ENCODE measurements around the gene LRRC37A.
"Not testable (repeated sequence)": the region's sequence is repeated elsewhere in the genome, so short reads cannot be mapped to it uniquely, and the experiment has no call there.

LRRC37A gene

DNA sequence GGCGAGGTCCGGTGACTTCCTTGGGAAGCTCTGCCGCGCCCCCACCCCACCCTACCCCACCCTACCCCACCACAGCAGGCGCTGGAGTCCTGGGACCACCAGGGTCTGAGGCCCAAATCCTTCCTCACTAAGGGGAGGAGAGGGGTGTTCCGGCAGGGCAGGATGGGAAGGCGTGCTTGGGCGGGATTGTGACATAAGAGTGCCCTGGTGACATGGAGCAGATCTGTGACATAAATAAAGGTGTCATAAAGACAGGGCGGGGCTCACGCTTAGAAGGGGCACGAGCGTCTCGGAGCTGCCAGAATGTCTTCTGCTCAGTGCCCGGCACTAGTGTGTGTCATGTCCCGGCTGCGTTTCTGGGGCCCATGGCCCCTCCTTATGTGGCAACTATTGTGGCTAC lies at the start of gene LRRC37A:
LRRC37A (plus strand) TSS at position 301 of the 400 bp plus-strand sequence; CDS start at position 304, 3 bp downstream.
- DNase-seq (ENCODE audit: extremely low spot score, insufficient read length, low read depth); FAIRE-seq: not testable (repeated sequence)

DNA sequence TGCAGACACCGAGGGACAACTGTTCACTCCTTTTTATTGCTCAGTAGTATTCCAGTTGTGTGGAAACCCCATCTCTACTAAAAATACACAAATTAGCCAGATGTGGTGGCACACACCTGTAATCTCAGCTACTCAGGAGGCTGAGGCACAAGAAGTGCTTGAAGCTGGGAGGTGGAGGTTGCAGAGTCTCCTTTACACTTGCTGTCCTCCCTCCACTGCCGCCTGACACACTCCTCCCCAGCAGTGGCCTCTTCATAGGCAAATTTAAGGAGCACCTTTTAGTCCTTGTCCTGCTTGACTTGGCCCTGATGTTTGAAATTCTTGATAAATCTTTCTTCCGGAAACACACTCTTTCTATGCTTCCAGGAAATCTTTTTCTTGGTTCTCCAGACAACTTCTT lies 45.8 kb upstream of the LRRC37A start:
- DNase-seq (ENCODE audit: extremely low spot score, insufficient read length, low read depth); FAIRE-seq: not testable (repeated sequence)

DNA sequence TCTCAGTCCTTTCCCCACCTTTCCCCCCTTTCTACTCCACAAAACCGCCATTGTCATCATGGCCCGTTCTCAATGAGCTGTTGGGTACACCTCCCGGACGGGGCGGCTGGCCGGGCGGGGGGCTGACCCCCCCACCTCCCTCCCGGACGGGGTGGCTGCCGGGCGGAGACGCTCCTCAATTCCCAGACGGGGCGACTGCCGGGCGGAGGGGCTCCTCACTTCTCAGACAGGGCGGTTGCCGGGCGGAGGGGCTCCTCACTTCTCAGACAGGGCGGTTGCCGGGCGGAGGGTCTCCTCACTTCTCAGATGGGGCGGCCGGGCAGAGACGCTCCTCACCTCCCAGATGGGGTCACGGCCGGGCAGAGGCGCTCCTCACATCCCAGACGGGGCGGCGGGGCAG lies 42.1 kb upstream of the LRRC37A start:
- DNase-seq (ENCODE audit: extremely low spot score, insufficient read length, low read depth) = not testable (repeated sequence)

DNA sequence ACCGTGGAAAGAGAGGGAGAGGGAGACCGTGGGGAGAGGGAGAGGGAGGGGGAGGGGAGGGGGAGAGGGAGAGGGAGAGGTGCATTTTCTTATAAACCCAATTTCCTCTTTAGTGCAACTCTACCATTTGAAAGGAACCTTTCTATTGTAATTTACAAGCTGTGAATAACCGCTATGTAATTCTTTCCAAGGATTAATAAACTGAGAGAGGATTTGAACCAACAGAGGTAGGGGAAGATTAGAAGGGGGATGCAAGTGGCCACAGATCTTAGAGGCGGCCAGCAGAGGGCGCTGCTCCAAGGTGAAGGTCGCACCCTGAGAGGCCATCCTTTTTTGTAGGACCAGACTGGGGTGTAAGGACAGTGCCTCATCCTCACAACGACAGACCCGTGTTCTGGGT lies 41.2 kb upstream of the LRRC37A start:
- FAIRE-seq = peak; percentile 89

More for the DNA sequence above, 42.1 kb upstream of the LRRC37A start:
- FAIRE-seq = not testable (repeated sequence)

DNA sequence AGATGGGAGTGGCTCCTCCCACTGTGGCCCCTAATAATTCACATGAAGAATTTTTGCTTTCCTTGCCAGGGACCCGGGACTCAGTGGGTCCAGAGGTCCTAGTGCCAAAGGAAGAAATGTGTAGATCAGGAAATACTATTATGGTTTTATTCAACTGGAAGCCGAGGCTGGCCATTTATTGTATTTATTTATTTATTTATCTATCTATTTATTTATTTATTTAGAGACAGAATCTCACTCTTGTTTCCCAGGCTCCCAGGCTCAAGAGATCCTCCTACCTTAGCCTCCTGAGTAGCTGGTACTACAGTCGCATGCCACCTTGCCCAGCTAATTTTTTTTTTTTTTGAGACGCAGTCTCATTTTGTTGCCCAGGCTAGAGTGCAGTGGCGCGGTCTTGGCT lies 40.7 kb upstream of the LRRC37A start:
- not testable (repeated sequence) for DNase-seq (ENCODE audit: extremely low spot score, insufficient read length, low read depth); FAIRE-seq

More for the DNA sequence above, 41.2 kb upstream of the LRRC37A start:
- DNase-seq (ENCODE audit: extremely low spot score, insufficient read length, low read depth) = not testable (repeated sequence)

DNA sequence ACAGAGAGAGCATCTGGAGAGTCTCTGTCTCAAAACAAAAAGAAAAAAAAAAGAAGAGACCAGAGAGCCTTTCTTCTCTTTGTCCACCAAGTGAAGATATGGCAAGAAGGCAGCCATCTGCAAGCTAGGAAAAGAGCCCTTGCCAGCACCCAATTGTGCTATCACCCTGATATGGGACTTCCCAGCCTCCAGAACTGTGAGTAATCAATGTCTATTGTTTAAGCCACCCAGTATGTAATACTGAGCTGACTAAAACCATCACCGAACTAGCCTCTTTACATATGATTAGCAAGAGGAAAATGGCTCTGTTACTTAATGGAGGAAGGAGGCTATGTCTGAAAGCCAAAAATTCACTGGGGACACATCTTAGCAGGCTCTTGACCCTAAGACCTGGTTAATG lies 38.6 kb upstream of the LRRC37A start:
- not testable (repeated sequence) for FAIRE-seq; DNase-seq (ENCODE audit: extremely low spot score, insufficient read length, low read depth)

DNA sequence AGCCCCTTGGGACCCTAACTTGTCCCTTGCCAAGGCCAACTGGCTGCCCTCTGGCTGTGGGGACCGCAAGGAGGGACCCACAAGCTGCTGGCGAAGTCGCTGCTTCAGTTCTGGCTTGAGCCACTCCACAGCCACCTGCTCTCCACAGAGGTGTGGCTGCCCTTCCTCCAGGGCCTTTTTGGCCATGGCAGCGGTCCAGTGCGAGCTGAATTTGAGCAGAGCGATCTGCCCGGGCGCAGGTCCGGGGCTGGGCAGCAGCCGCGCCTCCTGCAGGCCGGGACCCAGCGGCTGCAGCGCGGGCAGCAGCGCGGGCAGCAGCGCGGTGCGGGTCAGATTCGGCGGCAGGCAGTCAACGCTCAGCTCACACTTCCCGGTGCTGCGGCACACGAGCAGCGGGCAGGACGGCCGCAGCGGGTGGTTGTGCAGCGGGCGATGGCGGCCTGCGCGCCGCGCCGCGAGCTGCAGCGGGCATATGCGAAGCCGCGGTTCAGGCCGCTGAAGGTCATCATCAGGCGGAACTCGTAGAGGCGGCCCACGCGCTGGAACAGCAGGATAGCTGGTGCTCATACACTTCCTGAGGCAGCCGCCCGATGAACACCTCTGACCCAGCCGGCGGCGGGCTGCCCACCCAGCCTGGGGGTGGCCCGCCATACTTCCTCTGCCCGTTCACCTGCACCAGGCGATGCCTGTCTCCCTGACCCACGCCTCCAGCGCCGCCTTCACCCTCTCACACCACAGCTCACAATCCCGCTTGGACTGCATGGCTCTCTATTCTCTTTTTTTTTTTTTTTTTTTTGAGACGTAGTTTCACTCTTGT lies 34.9 kb upstream of the LRRC37A start:
- not testable (repeated sequence) for DNase-seq (ENCODE audit: extremely low spot score, insufficient read length, low read depth)
- peak; percentile 39 for FAIRE-seq

DNA sequence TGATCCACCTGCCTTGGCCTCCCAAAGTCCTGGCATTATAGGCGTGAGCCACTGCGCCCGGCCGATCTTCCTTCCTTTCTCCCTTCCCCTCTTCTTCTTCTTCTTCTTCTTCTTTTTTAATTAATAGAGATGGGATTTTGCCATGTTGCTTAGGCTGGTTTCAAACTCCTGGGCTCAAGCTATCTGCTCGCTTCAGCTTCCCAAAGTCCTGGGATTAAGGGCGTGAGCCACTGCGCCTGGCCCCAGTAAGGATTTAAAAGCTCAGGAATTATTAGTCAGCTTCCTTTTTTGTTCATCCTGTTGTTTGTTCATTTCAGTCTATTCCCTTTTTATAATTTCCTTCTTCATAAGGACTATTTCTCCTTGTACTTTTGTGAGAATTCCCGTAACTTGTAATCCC lies 32.7 kb upstream of the LRRC37A start:
- DNase-seq (ENCODE audit: extremely low spot score, insufficient read length, low read depth) (no peak), FAIRE-seq (no peak)

DNA sequence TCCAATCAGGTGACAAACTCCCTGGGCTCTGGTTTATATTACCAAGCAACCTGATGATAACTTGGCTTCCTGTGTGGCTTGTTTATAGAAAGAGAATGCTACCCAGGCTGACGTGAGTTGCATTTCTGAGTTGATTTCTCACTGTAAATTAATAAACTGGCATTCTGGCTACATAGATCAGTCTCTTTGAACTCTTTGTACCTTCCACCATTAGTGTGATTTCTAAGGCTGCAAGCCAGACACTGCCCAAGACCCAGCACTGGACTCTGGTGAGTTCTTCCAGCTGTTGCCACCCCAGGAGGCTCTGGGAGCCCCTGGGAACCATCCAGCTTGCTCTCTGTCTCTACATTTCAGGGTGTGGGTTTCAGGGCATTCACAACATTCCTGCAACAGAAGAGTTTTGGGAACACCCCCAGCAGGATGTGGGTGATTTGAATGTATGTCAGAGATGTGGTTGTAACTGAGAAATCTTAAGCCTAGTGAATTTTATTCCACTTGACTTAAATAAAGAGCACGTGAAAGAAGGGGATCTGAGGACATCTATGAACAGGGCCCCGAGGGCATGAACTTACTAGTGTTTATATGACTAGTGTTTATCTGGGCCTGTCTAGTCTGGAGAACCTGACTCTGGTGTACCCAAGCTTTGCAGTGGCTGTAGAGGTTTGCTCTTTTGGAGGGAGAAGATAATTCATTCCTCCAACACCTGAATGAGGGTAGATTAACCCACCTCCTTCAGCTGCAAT lies 30.3 kb upstream of the LRRC37A start:
- no peak for DNase-seq (ENCODE audit: extremely low spot score, insufficient read length, low read depth)
- FAIRE-seq = no peak

DNA sequence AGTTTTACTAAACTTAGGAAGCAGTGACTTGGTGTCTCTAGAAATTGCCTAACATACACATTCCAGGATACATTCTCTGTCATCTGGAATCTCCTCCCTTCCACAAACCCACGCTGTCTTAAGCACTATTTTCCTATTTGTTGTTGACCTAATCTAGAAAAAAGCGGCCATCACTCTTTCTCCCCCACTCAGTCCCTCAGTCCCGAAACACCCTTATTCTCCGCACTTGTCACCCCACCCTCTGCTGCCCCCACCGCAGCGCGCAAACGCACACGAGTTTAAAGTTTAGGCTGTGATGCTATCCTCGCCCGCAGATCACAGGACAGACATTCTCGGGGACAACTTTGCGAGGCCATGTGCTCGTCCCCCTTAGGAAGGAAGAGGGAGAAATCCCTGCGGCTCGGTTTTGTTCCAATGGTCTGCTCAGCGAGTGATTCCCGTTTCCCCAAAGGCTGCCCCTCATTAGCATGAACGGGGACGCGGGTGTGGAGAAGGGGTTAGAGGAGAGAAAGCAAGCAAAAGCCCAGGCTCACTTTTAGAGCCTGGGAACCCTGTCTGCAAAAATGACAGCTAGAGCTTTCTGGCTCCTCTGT lies 28.8 kb upstream of the LRRC37A start:
- FAIRE-seq; DNase-seq (ENCODE audit: extremely low spot score, insufficient read length, low read depth): not testable (repeated sequence)

DNA sequence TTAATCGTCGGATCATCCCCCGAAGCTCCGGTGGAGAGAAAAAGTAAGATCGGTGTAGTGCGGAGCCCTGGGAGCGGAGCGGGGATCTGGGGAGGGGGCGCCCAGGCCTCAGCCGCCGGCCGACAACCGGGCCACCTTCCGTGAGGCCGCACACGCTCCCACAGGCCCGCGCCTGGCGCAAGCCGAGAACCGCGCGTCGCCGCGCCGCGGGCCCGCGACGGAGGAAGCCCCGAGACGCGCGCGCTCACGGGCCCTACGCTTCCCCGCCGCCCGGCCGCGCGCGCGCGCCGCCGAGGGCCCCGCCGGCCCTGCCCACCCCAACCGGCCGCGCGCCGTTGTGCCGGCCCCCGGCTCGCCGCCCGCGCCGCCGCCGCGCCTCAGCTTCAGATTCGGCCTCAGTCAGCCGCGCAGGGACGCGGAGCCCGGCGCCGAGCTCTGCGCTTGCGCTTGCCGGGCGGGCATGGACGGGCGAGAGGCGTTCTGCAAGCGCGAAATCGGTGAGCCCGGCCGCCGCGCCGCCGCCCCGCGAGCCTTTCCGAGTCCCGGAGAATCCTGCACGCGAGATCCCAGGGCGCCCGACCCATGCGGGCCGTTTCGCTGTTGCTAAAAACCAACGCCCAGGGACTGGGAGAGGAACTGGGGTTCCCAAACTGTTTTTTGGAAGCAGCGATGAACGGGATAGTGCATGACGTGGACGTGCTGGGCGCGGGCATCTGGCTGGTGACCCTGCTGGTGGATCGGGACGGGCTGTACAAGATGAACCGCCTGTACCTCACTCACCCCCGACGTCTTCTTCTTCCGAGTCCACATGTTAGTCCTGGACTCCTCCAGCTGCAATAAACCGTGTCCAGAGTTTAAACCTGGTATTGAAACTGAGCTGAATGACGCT lies 28.0 kb upstream of the LRRC37A start:
- DNase-seq (ENCODE audit: extremely low spot score, insufficient read length, low read depth) (peak; percentile 73), FAIRE-seq (no peak)

DNA sequence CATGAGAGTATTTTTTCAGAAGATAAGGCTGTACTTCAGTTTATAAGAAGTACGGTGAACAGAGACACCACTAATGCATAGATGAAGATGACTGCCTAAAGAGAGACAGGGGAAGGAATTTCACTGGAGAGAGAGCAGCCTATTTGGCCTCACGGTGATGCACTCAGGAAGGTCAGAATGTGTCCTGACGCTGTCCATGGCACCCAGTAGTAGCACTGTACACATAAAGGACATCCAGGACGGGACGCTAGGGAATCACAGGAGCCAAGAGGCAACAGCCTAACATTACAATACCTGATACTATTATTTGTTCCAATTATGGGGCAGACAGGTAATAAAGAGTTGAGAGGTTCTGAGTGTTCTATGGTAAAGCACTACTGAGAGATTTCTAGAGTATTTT lies 24.9 kb upstream of the LRRC37A start:
- FAIRE-seq = no peak
- DNase-seq (ENCODE audit: extremely low spot score, insufficient read length, low read depth) = no peak

DNA sequence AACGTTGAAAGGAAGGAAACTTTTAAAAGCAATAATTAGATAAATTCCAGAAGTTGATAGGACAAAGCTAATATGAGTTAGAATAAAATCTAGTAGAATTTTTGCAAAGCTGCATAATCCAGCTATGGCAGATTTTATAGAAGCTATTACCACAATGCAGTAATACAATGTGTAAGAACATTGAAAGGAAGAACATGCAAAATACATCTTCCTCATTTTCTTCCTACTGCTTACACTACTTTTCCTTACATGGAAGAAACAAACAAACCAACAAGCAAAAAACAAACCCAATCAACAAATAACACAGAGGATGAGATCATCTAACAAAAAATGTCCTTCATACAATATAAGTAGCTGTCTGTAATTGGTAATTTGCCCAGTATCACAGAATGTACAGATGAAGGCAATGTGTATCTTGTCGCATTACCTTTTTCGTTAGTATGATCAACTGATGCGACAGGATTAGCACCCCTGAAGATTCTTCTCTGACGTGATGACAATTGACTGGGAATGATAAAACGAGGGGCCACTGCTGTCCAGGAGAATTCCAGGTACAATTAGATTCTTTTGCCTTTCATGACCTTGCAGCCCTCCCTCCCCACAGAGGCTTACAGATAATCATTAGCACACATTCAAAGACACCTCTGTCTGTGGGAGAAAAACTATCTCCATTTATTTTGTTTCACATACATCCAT lies 21.2 kb upstream of the LRRC37A start:
- no peak for FAIRE-seq
- no peak for DNase-seq (ENCODE audit: extremely low spot score, insufficient read length, low read depth)

DNA sequence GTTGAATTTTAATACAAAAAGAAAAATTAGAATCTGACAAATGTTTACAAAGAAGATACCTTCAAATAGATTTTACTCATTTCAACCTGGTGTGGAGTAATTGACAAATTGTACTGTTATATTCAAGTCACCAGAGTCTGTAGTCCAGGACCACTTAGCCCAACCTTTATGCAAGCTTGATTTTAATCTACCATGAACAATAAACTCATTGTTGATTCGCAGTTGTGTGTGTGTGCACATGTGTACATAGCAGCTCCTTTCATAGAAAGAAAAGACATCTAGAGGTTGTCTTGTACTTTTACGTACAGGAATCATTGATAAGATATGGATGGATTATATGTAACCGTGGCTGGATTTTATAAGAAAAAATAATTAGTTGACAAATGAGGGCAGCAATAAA lies 20.7 kb upstream of the LRRC37A start:
- FAIRE-seq (no peak), DNase-seq (ENCODE audit: extremely low spot score, insufficient read length, low read depth) (no peak)

DNA sequence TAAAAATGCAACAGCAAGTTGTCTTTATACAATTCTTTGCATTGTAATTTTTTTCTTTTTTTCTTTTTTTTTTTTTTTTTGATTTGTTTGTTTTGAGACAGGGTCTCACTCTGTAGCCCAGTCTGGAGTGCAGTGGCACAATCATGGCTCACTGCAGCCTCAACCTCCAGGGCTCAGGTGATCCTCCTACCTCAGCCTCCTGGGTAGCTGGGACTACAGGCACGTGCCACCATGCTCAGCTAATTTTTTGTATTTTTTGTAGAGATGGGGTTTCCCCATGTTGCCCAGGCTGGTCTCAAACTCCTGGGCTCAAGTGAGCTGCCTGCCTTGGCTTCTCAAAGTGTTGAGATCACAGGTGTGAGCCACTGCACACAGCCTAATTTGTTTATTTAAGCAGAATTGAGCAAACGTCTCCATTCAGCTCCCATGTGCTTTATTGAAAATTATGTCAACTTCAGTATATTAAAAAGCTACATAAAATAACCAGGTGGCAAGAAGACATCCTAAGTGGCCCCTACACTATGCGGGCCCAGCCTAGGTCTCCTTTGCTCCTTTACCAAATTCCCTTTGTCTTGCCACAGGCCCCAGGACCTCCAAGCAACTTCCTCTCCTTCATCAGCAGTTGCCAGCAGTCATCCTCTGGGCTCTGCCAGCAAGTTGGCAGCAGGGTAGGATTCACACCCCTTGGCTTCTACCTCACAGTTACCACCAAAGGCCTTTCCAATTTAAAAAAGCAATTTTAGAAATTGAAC lies 18.0 kb upstream of the LRRC37A start:
- DNase-seq (ENCODE audit: extremely low spot score, insufficient read length, low read depth); FAIRE-seq: not testable (repeated sequence)

DNA sequence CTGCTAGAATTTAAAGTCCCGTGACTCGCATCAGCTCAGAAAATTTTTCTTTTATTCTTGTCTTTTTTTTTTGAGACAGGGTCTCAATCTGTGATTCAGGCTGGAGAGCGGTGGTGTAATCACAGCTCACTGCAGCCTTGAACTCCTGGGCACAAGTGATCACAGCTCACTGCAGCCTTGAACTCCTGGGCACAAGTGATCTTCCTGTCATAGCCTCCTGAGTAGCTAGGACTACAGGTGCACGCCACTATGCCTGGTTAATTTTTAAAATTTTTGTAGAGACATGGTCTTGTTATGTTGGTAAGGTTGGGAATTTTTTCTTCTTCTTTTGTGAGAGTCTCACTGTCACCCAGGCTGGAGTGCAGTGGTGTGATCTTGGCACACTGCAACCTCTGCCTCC lies 13.6 kb upstream of the LRRC37A start:
- not testable (repeated sequence) for DNase-seq (ENCODE audit: extremely low spot score, insufficient read length, low read depth); FAIRE-seq

DNA sequence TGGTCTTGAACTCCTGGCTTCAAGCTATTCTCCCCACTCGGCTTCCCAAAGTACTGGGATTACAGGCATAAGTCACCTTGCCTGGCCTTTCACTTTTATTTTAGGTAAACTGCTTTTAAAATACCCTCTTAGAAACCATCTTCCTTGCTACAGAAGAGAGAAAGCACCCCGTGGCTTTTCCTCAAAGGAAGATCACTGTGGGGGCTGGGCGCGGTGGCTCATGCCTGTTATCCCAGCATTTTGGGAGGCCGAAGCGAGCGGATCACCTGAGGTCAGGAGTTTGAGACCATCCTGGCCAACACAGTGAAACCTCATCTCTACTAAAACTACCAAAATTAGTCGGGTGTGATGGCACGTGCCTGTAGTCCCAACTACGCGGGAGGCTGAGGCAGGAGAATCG lies 12.3 kb upstream of the LRRC37A start:
- not testable (repeated sequence) for DNase-seq (ENCODE audit: extremely low spot score, insufficient read length, low read depth); FAIRE-seq

DNA sequence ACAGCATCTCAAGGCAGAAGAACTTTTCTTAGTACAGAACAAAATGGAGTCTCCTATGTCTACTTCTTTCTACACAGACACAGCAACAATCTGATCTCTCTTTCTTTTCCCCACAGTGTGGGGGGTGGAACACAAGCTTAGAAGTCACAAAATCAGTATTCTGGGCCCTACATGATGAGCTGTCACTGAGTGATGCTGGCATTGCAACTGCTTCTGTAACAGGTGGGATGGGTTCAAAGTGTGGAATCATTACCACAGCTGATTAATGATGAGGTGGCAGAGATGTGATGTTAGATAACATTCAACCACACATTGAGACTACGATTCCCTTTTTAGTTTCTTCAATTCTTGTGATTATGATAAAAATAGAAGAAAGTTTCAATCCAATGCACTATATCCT lies 10.5 kb upstream of the LRRC37A start:
- DNase-seq (ENCODE audit: extremely low spot score, insufficient read length, low read depth); FAIRE-seq: not testable (repeated sequence)

Measured in GM18507 (cell line).